CD14-positive monocyte (primary cell): ENCODE measurements around the gene TNFRSF8. TPM values are rescaled to one million over a fixed set of nuclear protein-coding genes. Genes with fewer than 3 reads are reported as not detected.

Experiments used
- DNase-seq, 3 donors: peaks; one replicate each; pipeline ENCODE4 v3.0.0-alpha.2; 2011 to 2022
- H2AFZ ChIP-seq: 2 replicates; pipeline ENCODE4 v1.6.0; 2012; ENCODE audit warnings: mild to moderate bottlenecking, low read depth, low read length, inconsistent platforms; ENCODE audit not compliant: insufficient read depth, poor library complexity, severe bottlenecking
- H3K27ac ChIP-seq, 2 donors: 1 replicate in 1 of 2; 2 replicates in 1 of 2; pipeline ENCODE4 v1.5.1; 2012 to 2013; ENCODE audit warnings: low read length in 2 of 2, control low read depth in 1 of 2, inconsistent platforms in 1 of 2, low read depth in 1 of 2, mild to moderate bottlenecking in 1 of 2
- H3K27me3 ChIP-seq, 2 donors: one replicate each; pipeline versions ENCODE4 v1.6.0 to v1.6.1; 2011 to 2013; ENCODE audit warnings: low read length in 2 of 2; ENCODE audit not compliant: control insufficient read depth in 2 of 2, insufficient read depth in 2 of 2
- H3K36me3 ChIP-seq, 2 donors: replicated peaks in 1 of 2; 1 replicate in 1 of 2; 2 replicates in 1 of 2; pipeline versions ENCODE4 v1.5.1 to v1.6.1; 2012 to 2013; ENCODE audit warnings: low read length in 2 of 2, control low read depth in 1 of 2, inconsistent platforms in 1 of 2, mild to moderate bottlenecking in 1 of 2; ENCODE audit not compliant: insufficient read depth in 2 of 2, control insufficient read depth in 1 of 2
- H3K4me1 ChIP-seq, 2 donors: 1 replicate in 1 of 2; 2 replicates in 1 of 2; pipeline versions ENCODE4 v1.5.1 to v1.6.1; 2012 to 2013; ENCODE audit warnings: low read length in 2 of 2, control low read depth in 1 of 2, inconsistent platforms in 1 of 2, mild to moderate bottlenecking in 1 of 2, moderate library complexity in 1 of 2; ENCODE audit not compliant: insufficient read depth in 2 of 2, control insufficient read depth in 1 of 2
- H3K4me2 ChIP-seq: replicated peaks from 2 replicates; pipeline ENCODE3; 2012; ENCODE audit warnings: low read length, moderate library complexity, mild to moderate bottlenecking; ENCODE audit not compliant: poor library complexity, severe bottlenecking; ENCODE audit errors: extremely low read depth
- H3K4me3 ChIP-seq, 3 experiments: fragments of 200-600 bp in 1 of 3; sonication (generic) in 1 of 3; replicated peaks in 1 of 3; 1 replicate in 2 of 3; 2 replicates in 1 of 3; pipeline ENCODE4 v1.5.1; 2011 to 2013; ENCODE audit warnings: low read length in 3 of 3, mild to moderate bottlenecking in 3 of 3, control low read depth in 2 of 3, low read depth in 2 of 3, inconsistent platforms in 1 of 3, moderate library complexity in 1 of 3
- H3K79me2 ChIP-seq: 2 replicates; pipeline ENCODE4 v1.6.0; 2012; ENCODE audit warnings: mild to moderate bottlenecking, control low read depth, inconsistent platforms, low read length, moderate library complexity; ENCODE audit not compliant: insufficient read depth
- H3K9ac ChIP-seq: 2 replicates; pipeline ENCODE4 v1.6.0; 2017; ENCODE audit warnings: low read length, mild to moderate bottlenecking; ENCODE audit not compliant: insufficient read depth, poor library complexity, severe bottlenecking
- H3K9me3 ChIP-seq, 2 donors: replicated peaks in 1 of 2; 1 replicate in 1 of 2; 2 replicates in 1 of 2; pipeline versions ENCODE4 v1.5.1 to v1.6.1; 2012 to 2013; ENCODE audit warnings: low read length in 2 of 2, control low read depth in 1 of 2; ENCODE audit not compliant: control insufficient read depth in 1 of 2, insufficient read depth in 1 of 2
- H4K20me1 ChIP-seq: 2 replicates; pipeline ENCODE4 v1.6.0; 2012; ENCODE audit warnings: mild to moderate bottlenecking, low read length, control low read depth, moderate library complexity; ENCODE audit not compliant: insufficient read depth
- H3K27ac Mint-ChIP-seq, 7 donors: one replicate each; pipeline ENCODE4 v1.8.0; 2020; ENCODE audit warnings: mild to moderate bottlenecking in 7 of 7, mixed read lengths in 7 of 7, moderate library complexity in 6 of 7, inconsistent platforms in 2 of 7
- H3K27me3 Mint-ChIP-seq, 3 donors: one replicate each; pipeline ENCODE4 v1.8.0; 2021 to 2022; ENCODE audit warnings: low read depth in 3 of 3, mild to moderate bottlenecking in 3 of 3, mixed read lengths in 3 of 3, moderate library complexity in 3 of 3, inconsistent platforms in 1 of 3
- H3K36me3 Mint-ChIP-seq, 2 donors: one replicate each; pipeline ENCODE4 v1.8.0; 2020; ENCODE audit warnings: mixed read lengths in 2 of 2, inconsistent platforms in 1 of 2, mild to moderate bottlenecking in 1 of 2
- H3K4me1 Mint-ChIP-seq: one replicate; pipeline ENCODE4 v1.8.0; 2020; ENCODE audit warnings: mild to moderate bottlenecking, mixed read lengths
- H3K4me3 Mint-ChIP-seq, 2 donors: one replicate each; pipeline ENCODE4 v1.8.0; 2020; ENCODE audit warnings: mild to moderate bottlenecking in 2 of 2, mixed read lengths in 2 of 2, moderate library complexity in 1 of 2
- H3K9me3 Mint-ChIP-seq, 7 donors: one replicate each; pipeline ENCODE4 v1.8.0; 2020 to 2022; ENCODE audit warnings: mixed read lengths in 7 of 7, mild to moderate bottlenecking in 6 of 7, moderate library complexity in 6 of 7, inconsistent platforms in 2 of 7
- CTCF ChIP-seq: fragments of 200-600 bp; IDR thresholded peaks from one replicate; pipeline ENCODE4 v1.8.0; 2022; ENCODE audit warnings: antibody characterized with exemption, mild to moderate bottlenecking
- WGBS: methylation state at CpG from one replicate; pipeline ENCODE4 v1.1.5; 2013; ENCODE audit warnings: missing lambda C conversion rate; ENCODE audit not compliant: insufficient coverage; 5-methylcytosine and 5-hydroxymethylcytosine counted together
- intact Hi-C, 2 donors: fragments of 100-400 bp; cut with micrococcal nuclease; formaldehyde crosslinking; loops; one replicate each; pipeline versions ENCODE4 v1.15.0 to v1.15.1; 2023
- polyA plus RNA-seq, 3 donors: library from polyadenylated mRNA; depleted of rRNA in 1 of 3; unstranded in 2 of 3; stranded (reverse) in 1 of 3; fragments of 300-500 nt in 2 of 3; fragments of >200 nt in 1 of 3; fragmentation: Illumina TruSeq in 2 of 3; gene quantifications; 1 replicate in 2 of 3; 2 replicates in 1 of 3; pipeline ENCODE4 v1.2.3, GENCODE V29; 2012 to 2021

Gene TNFRSF8
- polyA plus RNA-seq, 3 donors = 10.9 to 11.9 (median 11.8) TPM

DNA sequence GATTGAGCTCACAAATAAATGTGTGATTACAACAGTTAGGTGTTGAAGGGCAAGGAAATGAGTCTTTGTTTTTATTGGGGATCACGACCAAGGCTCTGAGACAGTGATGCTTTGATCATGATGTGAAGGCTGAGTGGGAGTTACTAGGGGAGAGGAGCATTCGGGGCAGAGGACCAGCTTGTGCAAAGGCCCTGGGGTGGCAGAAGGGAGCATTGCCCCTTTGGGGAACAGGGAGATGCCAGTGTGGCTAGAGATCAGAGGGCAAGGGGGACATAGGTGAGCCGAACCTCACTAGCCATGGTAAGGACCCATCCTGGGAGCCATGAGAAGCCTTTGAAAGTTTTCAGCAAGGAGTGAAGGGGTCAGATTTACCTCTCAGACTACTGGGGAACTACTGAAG lies 31.1 kb downstream of the TNFRSF8 start:
- Mint-ChIP-seq H3K36me3 (no peaks in the 10 kb centered on the region), H3K4me3 (no peak overlapping the region), H3K9me3 (peaks cover 0 to 8% (median 4%) of the 10 kb centered on the region in 7 donors), H3K27me3 (peaks cover 1 to 3% (median 2%) of the 10 kb centered on the region in 3 donors), H3K4me1 (peaks cover 6% of the 10 kb centered on the region), H3K27ac (no peak overlapping the region)
- no peak overlapping the region for H3K27ac ChIP-seq
- TF ChIP-seq CTCF = no peak
- no peak overlapping the region for H3K4me2 ChIP-seq
- H3K27me3 ChIP-seq = no peaks in the 10 kb centered on the region
- H3K36me3 ChIP-seq = no peaks in the 10 kb centered on the region
- no peak overlapping the region for H3K9ac ChIP-seq
- H3K4me1 ChIP-seq = peaks cover 4 to 5% of the 10 kb centered on the region in 2 donors
- no peak overlapping the region for H2AFZ ChIP-seq
- H3K79me2 ChIP-seq = no peaks in the 10 kb centered on the region
- WGBS = 94% methylated on average over 3 of the region's 3 CpGs
- H4K20me1 ChIP-seq = no peaks in the 10 kb centered on the region
- intact Hi-C loops = no loop called here
- no peak overlapping the region for H3K4me3 ChIP-seq
- H3K9me3 ChIP-seq = no peaks in the 10 kb centered on the region
- DNase-seq = no peak

DNA sequence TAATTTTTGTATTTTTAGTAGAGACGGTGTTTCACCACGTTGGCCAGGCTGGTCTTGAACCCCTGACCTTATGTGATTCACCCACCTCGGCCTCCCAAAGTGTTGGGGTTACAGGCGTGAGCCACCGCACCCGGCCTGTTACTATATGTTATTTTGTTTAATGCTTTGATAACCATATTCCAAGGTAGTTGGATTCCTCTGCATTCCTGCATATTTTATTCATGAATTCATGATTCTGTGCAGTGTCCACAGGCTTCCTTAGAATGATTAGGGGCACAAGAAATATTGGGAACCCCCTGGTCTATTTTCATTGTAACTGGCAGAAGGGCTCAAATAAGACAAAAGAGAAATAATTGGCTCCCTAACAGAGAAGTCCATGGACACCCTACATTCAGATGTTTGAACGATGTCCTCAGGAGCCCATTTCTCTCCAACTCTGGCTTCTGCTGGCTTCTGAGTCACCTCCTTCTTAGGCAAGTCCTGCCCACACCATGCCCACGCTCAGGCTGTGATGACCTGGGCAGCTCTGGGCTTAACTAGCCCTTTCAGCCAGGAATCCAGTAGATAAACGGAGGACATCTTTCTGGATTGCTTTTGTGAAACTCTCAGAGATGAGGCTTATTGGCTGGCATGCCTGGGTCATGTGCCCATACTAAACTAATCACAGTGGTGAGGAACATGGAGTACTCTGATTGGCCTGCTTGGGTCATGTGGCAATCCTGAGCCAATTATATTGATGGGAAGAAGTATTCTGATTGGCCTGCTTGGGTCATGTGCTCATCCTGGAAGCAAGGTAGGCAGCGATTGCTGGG lies 32.6 kb downstream of the TNFRSF8 start:
- Histone ChIP-seq H3K4me3 (no peak overlapping the region), H3K4me2 (no peak overlapping the region), H3K9ac (no peak overlapping the region), H3K36me3 (no peaks in the 10 kb centered on the region), H3K27me3 (no peaks in the 10 kb centered on the region), H3K27ac (no peak overlapping the region), H2AFZ (no peak overlapping the region), H4K20me1 (no peaks in the 10 kb centered on the region), H3K4me1 (no peaks in the 10 kb centered on the region), H3K79me2 (no peaks in the 10 kb centered on the region), H3K9me3 (no peaks in the 10 kb centered on the region)
- Mint-ChIP-seq H3K27me3 (peaks cover 1 to 3% (median 2%) of the 10 kb centered on the region in 3 donors), H3K4me3 (no peak overlapping the region), H3K9me3 (peaks cover 0 to 6% (median 4%) of the 10 kb centered on the region in 7 donors), H3K36me3 (no peaks in the 10 kb centered on the region), H3K4me1 (no peaks in the 10 kb centered on the region), H3K27ac (no peak overlapping the region)
- no peak for TF ChIP-seq CTCF
- intact Hi-C loops = no loop called here
- DNase-seq = no peak
- WGBS = 99% methylated on average over 6 of the region's 10 CpGs
